ENCODE results near the gene VSIG10.
A peak's percentile ranks its signal among the peaks of the same experiment; 100 is the strongest.

The VSIG10 gene

GRCh38 chr12:118103601-118104382 is at the start of gene VSIG10:
VSIG10 (minus strand) TSS chr12:118104011; CDS start chr12:118103671, 340 bp downstream.
- H3K36me3 ChIP-seq (ENCODE audit: control insufficient read depth in 2 of 2, insufficient read depth in 2 of 2, low read length in 2 of 2), result no peaks in the 10 kb centered on the region
- no peaks in the 10 kb centered on the region for H3K9me3 ChIP-seq (ENCODE audit: control insufficient read depth in 2 of 2, low read length in 2 of 2)
- H3K4me3 ChIP-seq (ENCODE audit: low read length in 2 of 2), result peak within 1 kb of the TSS; percentile 72 to 81
- no peaks in the 10 kb centered on the region for H3K27me3 ChIP-seq (ENCODE audit: control insufficient read depth in 2 of 2, insufficient read depth in 2 of 2, low read length in 2 of 2)
- H3K4me1 ChIP-seq (ENCODE audit: control insufficient read depth in 2 of 2, insufficient read depth in 2 of 2, low read length in 2 of 2), result peaks cover 15 to 22% of the 10 kb centered on the region in 2 donors
- H3K9ac ChIP-seq (ENCODE audit: low read depth in 1 of 2, low read length in 2 of 2), result peak within 1 kb of the TSS; percentile 80 to 83
- H3K27ac ChIP-seq (ENCODE audit: low read depth in 2 of 2, low read length in 2 of 2), result peak within 1 kb of the TSS; percentile 90 to 93

GRCh38 chr12:118151755-118152154 is 47.9 kb upstream of the VSIG10 start:
- no peak overlapping the region for H3K4me3 ChIP-seq (ENCODE audit: low read length in 2 of 2)
- H3K4me1 ChIP-seq (ENCODE audit: control insufficient read depth in 2 of 2, insufficient read depth in 2 of 2, low read length in 2 of 2), result no peaks in the 10 kb centered on the region
- H3K9ac ChIP-seq (ENCODE audit: low read depth in 1 of 2, low read length in 2 of 2), result no peak overlapping the region
- no peaks in the 10 kb centered on the region for H3K27me3 ChIP-seq (ENCODE audit: control insufficient read depth in 2 of 2, insufficient read depth in 2 of 2, low read length in 2 of 2)
- peaks cover 37% of the 10 kb centered on the region in 2 donors for H3K36me3 ChIP-seq (ENCODE audit: control insufficient read depth in 2 of 2, insufficient read depth in 2 of 2, low read length in 2 of 2)
- H3K27ac ChIP-seq (ENCODE audit: low read depth in 2 of 2, low read length in 2 of 2), result no peak overlapping the region
- H3K9me3 ChIP-seq (ENCODE audit: control insufficient read depth in 2 of 2, low read length in 2 of 2), result no peaks in the 10 kb centered on the region

- Histone ChIP-seq H3K4me1 (ENCODE audit: control insufficient read depth in 2 of 2, insufficient read depth in 2 of 2, low read length in 2 of 2) (no peaks in the 10 kb centered on the region), H3K27ac (ENCODE audit: low read depth in 2 of 2, low read length in 2 of 2) (no peak overlapping the region), H3K36me3 (ENCODE audit: control insufficient read depth in 2 of 2, insufficient read depth in 2 of 2, low read length in 2 of 2) (peaks cover 32 to 44% of the 10 kb centered on the region in 2 donors), H3K27me3 (ENCODE audit: control insufficient read depth in 2 of 2, insufficient read depth in 2 of 2, low read length in 2 of 2) (no peaks in the 10 kb centered on the region), H3K9ac (ENCODE audit: low read depth in 1 of 2, low read length in 2 of 2) (no peak overlapping the region), H3K9me3 (ENCODE audit: control insufficient read depth in 2 of 2, low read length in 2 of 2) (no peaks in the 10 kb centered on the region), H3K4me3 (ENCODE audit: low read length in 2 of 2) (no peak overlapping the region)
Observed at GRCh38 chr12:118150625-118151024, 46.8 kb upstream of the VSIG10 start.

- H3K9me3 ChIP-seq (ENCODE audit: control insufficient read depth in 2 of 2, low read length in 2 of 2), result no peaks in the 10 kb centered on the region
- no peak overlapping the region for H3K27ac ChIP-seq (ENCODE audit: low read depth in 2 of 2, low read length in 2 of 2)
Observed at GRCh38 chr12:118148287-118148686, 44.5 kb upstream of the VSIG10 start.

GRCh38 chr12:118145798-118146156 is 42.0 kb upstream of the VSIG10 start:
- Histone ChIP-seq H3K9me3 (ENCODE audit: control insufficient read depth in 2 of 2, low read length in 2 of 2) (no peaks in the 10 kb centered on the region), H3K4me3 (ENCODE audit: low read length in 2 of 2) (no peak overlapping the region), H3K36me3 (ENCODE audit: control insufficient read depth in 2 of 2, insufficient read depth in 2 of 2, low read length in 2 of 2) (peaks cover 28 to 55% of the 10 kb centered on the region in 2 donors), H3K27ac (ENCODE audit: low read depth in 2 of 2, low read length in 2 of 2) (no peak overlapping the region), H3K27me3 (ENCODE audit: control insufficient read depth in 2 of 2, insufficient read depth in 2 of 2, low read length in 2 of 2) (no peaks in the 10 kb centered on the region), H3K9ac (ENCODE audit: low read depth in 1 of 2, low read length in 2 of 2) (no peak overlapping the region), H3K4me1 (ENCODE audit: control insufficient read depth in 2 of 2, insufficient read depth in 2 of 2, low read length in 2 of 2) (no peaks in the 10 kb centered on the region)

More at GRCh38 chr12:118148287-118148686, 44.5 kb upstream of the VSIG10 start:
- H3K4me3 ChIP-seq (ENCODE audit: low read length in 2 of 2), result no peak overlapping the region
- H3K4me1 ChIP-seq (ENCODE audit: control insufficient read depth in 2 of 2, insufficient read depth in 2 of 2, low read length in 2 of 2), result no peaks in the 10 kb centered on the region
- H3K27me3 ChIP-seq (ENCODE audit: control insufficient read depth in 2 of 2, insufficient read depth in 2 of 2, low read length in 2 of 2), result no peaks in the 10 kb centered on the region
- H3K9ac ChIP-seq (ENCODE audit: low read depth in 1 of 2, low read length in 2 of 2), result no peak overlapping the region
- peaks cover 40 to 54% of the 10 kb centered on the region in 2 donors for H3K36me3 ChIP-seq (ENCODE audit: control insufficient read depth in 2 of 2, insufficient read depth in 2 of 2, low read length in 2 of 2)

- H3K9me3 ChIP-seq (ENCODE audit: control insufficient read depth in 2 of 2, low read length in 2 of 2), result no peaks in the 10 kb centered on the region
- no peak overlapping the region for H3K27ac ChIP-seq (ENCODE audit: low read depth in 2 of 2, low read length in 2 of 2)
- no peaks in the 10 kb centered on the region for H3K27me3 ChIP-seq (ENCODE audit: control insufficient read depth in 2 of 2, insufficient read depth in 2 of 2, low read length in 2 of 2)
- peaks cover 24 to 58% of the 10 kb centered on the region in 2 donors for H3K36me3 ChIP-seq (ENCODE audit: control insufficient read depth in 2 of 2, insufficient read depth in 2 of 2, low read length in 2 of 2)
- no peak overlapping the region for H3K9ac ChIP-seq (ENCODE audit: low read depth in 1 of 2, low read length in 2 of 2)
- no peaks in the 10 kb centered on the region for H3K4me1 ChIP-seq (ENCODE audit: control insufficient read depth in 2 of 2, insufficient read depth in 2 of 2, low read length in 2 of 2)
- H3K4me3 ChIP-seq (ENCODE audit: low read length in 2 of 2), result no peak overlapping the region
Observed at GRCh38 chr12:118145113-118145797, 41.4 kb upstream of the VSIG10 start.

- Histone ChIP-seq H3K27ac (ENCODE audit: low read depth in 2 of 2, low read length in 2 of 2) (no peak overlapping the region), H3K9ac (ENCODE audit: low read depth in 1 of 2, low read length in 2 of 2) (no peak overlapping the region), H3K4me3 (ENCODE audit: low read length in 2 of 2) (no peak overlapping the region), H3K27me3 (ENCODE audit: control insufficient read depth in 2 of 2, insufficient read depth in 2 of 2, low read length in 2 of 2) (no peaks in the 10 kb centered on the region), H3K36me3 (ENCODE audit: control insufficient read depth in 2 of 2, insufficient read depth in 2 of 2, low read length in 2 of 2) (peaks cover 27 to 61% of the 10 kb centered on the region in 2 donors), H3K4me1 (ENCODE audit: control insufficient read depth in 2 of 2, insufficient read depth in 2 of 2, low read length in 2 of 2) (no peaks in the 10 kb centered on the region), H3K9me3 (ENCODE audit: control insufficient read depth in 2 of 2, low read length in 2 of 2) (no peaks in the 10 kb centered on the region)
Observed at GRCh38 chr12:118144499-118144898, 40.7 kb upstream of the VSIG10 start.

- Histone ChIP-seq H3K9ac (ENCODE audit: low read depth in 1 of 2, low read length in 2 of 2) (no peak overlapping the region), H3K4me1 (ENCODE audit: control insufficient read depth in 2 of 2, insufficient read depth in 2 of 2, low read length in 2 of 2) (peaks cover 6 to 7% of the 10 kb centered on the region in 2 donors), H3K4me3 (ENCODE audit: low read length in 2 of 2) (no peak overlapping the region), H3K36me3 (ENCODE audit: control insufficient read depth in 2 of 2, insufficient read depth in 2 of 2, low read length in 2 of 2) (peaks cover 32 to 51% of the 10 kb centered on the region in 2 donors), H3K27me3 (ENCODE audit: control insufficient read depth in 2 of 2, insufficient read depth in 2 of 2, low read length in 2 of 2) (no peaks in the 10 kb centered on the region), H3K27ac (ENCODE audit: low read depth in 2 of 2, low read length in 2 of 2) (no peak overlapping the region), H3K9me3 (ENCODE audit: control insufficient read depth in 2 of 2, low read length in 2 of 2) (no peaks in the 10 kb centered on the region)
Observed at GRCh38 chr12:118140825-118141224, 37.0 kb upstream of the VSIG10 start.

GRCh38 chr12:118137148-118137678 is 33.4 kb upstream of the VSIG10 start:
- Histone ChIP-seq H3K9ac (ENCODE audit: low read depth in 1 of 2, low read length in 2 of 2) (peak overlapping the region; percentile 82 to 83), H3K4me3 (ENCODE audit: low read length in 2 of 2) (peak overlapping the region; percentile 73 to 83), H3K27ac (ENCODE audit: low read depth in 2 of 2, low read length in 2 of 2) (peak overlapping the region; percentile 74 to 85), H3K27me3 (ENCODE audit: control insufficient read depth in 2 of 2, insufficient read depth in 2 of 2, low read length in 2 of 2) (no peaks in the 10 kb centered on the region), H3K36me3 (ENCODE audit: control insufficient read depth in 2 of 2, insufficient read depth in 2 of 2, low read length in 2 of 2) (peaks cover 12 to 30% of the 10 kb centered on the region in 2 donors), H3K4me1 (ENCODE audit: control insufficient read depth in 2 of 2, insufficient read depth in 2 of 2, low read length in 2 of 2) (peaks cover 11 to 12% of the 10 kb centered on the region in 2 donors), H3K9me3 (ENCODE audit: control insufficient read depth in 2 of 2, low read length in 2 of 2) (no peaks in the 10 kb centered on the region)

GRCh38 chr12:118136559-118137003 is 32.8 kb upstream of the VSIG10 start:
- Histone ChIP-seq H3K4me3 (ENCODE audit: low read length in 2 of 2) (peak overlapping the region; percentile 73 to 83), H3K4me1 (ENCODE audit: control insufficient read depth in 2 of 2, insufficient read depth in 2 of 2, low read length in 2 of 2) (peaks cover 12 to 14% of the 10 kb centered on the region in 2 donors), H3K9me3 (ENCODE audit: control insufficient read depth in 2 of 2, low read length in 2 of 2) (no peaks in the 10 kb centered on the region), H3K27me3 (ENCODE audit: control insufficient read depth in 2 of 2, insufficient read depth in 2 of 2, low read length in 2 of 2) (no peaks in the 10 kb centered on the region), H3K9ac (ENCODE audit: low read depth in 1 of 2, low read length in 2 of 2) (peak overlapping the region; percentile 82 to 83), H3K36me3 (ENCODE audit: control insufficient read depth in 2 of 2, insufficient read depth in 2 of 2, low read length in 2 of 2) (peaks cover 12 to 25% of the 10 kb centered on the region in 2 donors), H3K27ac (ENCODE audit: low read depth in 2 of 2, low read length in 2 of 2) (peak overlapping the region; percentile 74 to 85)
